ENCODE measurements around the gene SLC2A4RG. TPM values are rescaled to one million over a fixed set of nuclear protein-coding genes. Genes with fewer than 3 reads are reported as not detected.

SLC2A4RG gene
- total and polyA plus RNA-seq, 2 of the 13 experiments (the other 11 are each of a cell fraction or from before 2014, with no cell fraction given) = 91.4 to 95.9 TPM

GRCh38 chr20:63737945-63738686 is 1.5 kb upstream of the SLC2A4RG start (continued):
- TF ChIP-seq, protein P1, sequence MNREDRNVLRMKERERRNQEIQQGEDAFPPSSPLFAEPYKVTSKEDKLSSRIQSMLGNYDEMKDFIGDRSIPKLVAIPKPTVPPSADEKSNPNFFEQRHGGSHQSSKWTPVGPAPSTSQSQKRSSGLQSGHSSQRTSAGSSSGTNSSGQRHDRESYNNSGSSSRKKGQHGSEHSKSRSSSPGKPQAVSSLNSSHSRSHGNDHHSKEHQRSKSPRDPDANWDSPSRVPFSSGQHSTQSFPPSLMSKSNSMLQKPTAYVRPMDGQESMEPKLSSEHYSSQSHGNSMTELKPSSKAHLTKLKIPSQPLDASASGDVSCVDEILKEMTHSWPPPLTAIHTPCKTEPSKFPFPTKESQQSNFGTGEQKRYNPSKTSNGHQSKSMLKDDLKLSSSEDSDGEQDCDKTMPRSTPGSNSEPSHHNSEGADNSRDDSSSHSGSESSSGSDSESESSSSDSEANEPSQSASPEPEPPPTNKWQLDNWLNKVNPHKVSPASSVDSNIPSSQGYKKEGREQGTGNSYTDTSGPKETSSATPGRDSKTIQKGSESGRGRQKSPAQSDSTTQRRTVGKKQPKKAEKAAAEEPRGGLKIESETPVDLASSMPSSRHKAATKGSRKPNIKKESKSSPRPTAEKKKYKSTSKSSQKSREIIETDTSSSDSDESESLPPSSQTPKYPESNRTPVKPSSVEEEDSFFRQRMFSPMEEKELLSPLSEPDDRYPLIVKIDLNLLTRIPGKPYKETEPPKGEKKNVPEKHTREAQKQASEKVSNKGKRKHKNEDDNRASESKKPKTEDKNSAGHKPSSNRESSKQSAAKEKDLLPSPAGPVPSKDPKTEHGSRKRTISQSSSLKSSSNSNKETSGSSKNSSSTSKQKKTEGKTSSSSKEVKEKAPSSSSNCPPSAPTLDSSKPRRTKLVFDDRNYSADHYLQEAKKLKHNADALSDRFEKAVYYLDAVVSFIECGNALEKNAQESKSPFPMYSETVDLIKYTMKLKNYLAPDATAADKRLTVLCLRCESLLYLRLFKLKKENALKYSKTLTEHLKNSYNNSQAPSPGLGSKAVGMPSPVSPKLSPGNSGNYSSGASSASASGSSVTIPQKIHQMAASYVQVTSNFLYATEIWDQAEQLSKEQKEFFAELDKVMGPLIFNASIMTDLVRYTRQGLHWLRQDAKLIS (CRISPR knock-in tag; IDR thresholded peaks at IDR 0.05) = peak; percentile 91
- TF ChIP-seq ZNF737 (CRISPR knock-in tag; IDR thresholded peaks at IDR 0.05; ENCODE audit: borderline replicate concordance) (peak; percentile 87), ZNF850 (CRISPR knock-in tag; conservative IDR thresholded peaks at IDR 0.05) (no peak), AGO2 (optimal IDR thresholded peaks at IDR 0.05; ENCODE audit: low read depth, low read length) (peak; percentile 99), RAD51 (IDR thresholded peaks at IDR 0.05; ENCODE audit: borderline replicate concordance) (no peak), ISL2 (CRISPR knock-in tag; IDR thresholded peaks at IDR 0.05) (peak; percentile 79), ZNF781 (CRISPR knock-in tag; IDR thresholded peaks at IDR 0.05; ENCODE audit: borderline replicate concordance, not compliant biosample characterization) (peak; percentile 91), MED8 (CRISPR knock-in tag; IDR thresholded peaks at IDR 0.05; ENCODE audit: insufficient replicate concordance) (peak; percentile 85), RXRB (CRISPR knock-in tag; IDR thresholded peaks at IDR 0.05; ENCODE audit: borderline replicate concordance) (peak; percentile 85), KDM3A (CRISPR knock-in tag; IDR thresholded peaks at IDR 0.05; ENCODE audit: low read depth) (no peak; the same call in 1 of the 2 replicates), PCBP2 (optimal IDR thresholded peaks at IDR 0.05; ENCODE audit: low read depth, low read length, poor library complexity, severe bottlenecking) (peak; percentile 11), LCORL (IDR thresholded peaks at IDR 0.05) (no peak), LCORL (CRISPR knock-in tag; IDR thresholded peaks at IDR 0.05) (peak; percentile 51), ZNF839 (CRISPR knock-in tag; IDR thresholded peaks at IDR 0.05; ENCODE audit: borderline replicate concordance) (0 out of 2 replicates have a peak, but pooled peaks have one; percentile 33), RARA (CRISPR knock-in tag; IDR thresholded peaks at IDR 0.05) (peak; percentile 94)
- TF ChIP-seq, protein P2, sequence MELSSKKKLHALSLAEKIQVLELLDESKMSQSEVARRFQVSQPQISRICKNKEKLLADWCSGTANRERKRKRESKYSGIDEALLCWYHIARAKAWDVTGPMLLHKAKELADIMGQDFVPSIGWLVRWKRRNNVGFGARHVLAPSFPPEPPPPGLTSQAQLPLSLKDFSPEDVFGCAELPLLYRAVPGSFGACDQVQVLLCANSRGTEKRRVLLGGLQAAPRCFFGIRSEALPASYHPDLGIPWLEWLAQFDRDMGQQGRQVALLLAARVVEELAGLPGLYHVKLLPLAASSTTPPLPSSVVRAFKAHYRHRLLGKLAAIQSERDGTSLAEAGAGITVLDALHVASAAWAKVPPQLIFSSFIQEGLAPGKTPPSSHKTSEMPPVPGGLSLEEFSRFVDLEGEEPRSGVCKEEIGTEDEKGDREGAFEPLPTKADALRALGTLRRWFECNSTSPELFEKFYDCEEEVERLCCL (CRISPR knock-in tag; IDR thresholded peaks at IDR 0.05; ENCODE audit: borderline replicate concordance) = peak; percentile 81
- TF ChIP-seq, protein P3, sequence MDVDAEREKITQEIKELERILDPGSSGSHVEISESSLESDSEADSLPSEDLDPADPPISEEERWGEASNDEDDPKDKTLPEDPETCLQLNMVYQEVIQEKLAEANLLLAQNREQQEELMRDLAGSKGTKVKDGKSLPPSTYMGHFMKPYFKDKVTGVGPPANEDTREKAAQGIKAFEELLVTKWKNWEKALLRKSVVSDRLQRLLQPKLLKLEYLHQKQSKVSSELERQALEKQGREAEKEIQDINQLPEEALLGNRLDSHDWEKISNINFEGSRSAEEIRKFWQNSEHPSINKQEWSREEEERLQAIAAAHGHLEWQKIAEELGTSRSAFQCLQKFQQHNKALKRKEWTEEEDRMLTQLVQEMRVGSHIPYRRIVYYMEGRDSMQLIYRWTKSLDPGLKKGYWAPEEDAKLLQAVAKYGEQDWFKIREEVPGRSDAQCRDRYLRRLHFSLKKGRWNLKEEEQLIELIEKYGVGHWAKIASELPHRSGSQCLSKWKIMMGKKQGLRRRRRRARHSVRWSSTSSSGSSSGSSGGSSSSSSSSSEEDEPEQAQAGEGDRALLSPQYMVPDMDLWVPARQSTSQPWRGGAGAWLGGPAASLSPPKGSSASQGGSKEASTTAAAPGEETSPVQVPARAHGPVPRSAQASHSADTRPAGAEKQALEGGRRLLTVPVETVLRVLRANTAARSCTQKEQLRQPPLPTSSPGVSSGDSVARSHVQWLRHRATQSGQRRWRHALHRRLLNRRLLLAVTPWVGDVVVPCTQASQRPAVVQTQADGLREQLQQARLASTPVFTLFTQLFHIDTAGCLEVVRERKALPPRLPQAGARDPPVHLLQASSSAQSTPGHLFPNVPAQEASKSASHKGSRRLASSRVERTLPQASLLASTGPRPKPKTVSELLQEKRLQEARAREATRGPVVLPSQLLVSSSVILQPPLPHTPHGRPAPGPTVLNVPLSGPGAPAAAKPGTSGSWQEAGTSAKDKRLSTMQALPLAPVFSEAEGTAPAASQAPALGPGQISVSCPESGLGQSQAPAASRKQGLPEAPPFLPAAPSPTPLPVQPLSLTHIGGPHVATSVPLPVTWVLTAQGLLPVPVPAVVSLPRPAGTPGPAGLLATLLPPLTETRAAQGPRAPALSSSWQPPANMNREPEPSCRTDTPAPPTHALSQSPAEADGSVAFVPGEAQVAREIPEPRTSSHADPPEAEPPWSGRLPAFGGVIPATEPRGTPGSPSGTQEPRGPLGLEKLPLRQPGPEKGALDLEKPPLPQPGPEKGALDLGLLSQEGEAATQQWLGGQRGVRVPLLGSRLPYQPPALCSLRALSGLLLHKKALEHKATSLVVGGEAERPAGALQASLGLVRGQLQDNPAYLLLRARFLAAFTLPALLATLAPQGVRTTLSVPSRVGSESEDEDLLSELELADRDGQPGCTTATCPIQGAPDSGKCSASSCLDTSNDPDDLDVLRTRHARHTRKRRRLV (CRISPR knock-in tag; IDR thresholded peaks at IDR 0.05) = peak; percentile 85
- TF ChIP-seq, protein P4, sequence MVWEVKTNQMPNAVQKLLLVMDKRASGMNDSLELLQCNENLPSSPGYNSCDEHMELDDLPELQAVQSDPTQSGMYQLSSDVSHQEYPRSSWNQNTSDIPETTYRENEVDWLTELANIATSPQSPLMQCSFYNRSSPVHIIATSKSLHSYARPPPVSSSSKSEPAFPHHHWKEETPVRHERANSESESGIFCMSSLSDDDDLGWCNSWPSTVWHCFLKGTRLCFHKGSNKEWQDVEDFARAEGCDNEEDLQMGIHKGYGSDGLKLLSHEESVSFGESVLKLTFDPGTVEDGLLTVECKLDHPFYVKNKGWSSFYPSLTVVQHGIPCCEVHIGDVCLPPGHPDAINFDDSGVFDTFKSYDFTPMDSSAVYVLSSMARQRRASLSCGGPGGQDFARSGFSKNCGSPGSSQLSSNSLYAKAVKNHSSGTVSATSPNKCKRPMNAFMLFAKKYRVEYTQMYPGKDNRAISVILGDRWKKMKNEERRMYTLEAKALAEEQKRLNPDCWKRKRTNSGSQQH (CRISPR knock-in tag; IDR thresholded peaks at IDR 0.05; ENCODE audit: low read depth) = peak; percentile 97

Data from HepG2 (cell line).